NCI-H1417 treated with DMSO at 0.1 percent for 48 hours (cell line): Measurements from ENCODE around the gene EMILIN1.

Source experiments
- DNase-seq: peaks from one replicate; lab custom pipeline; 2025; lab: John Stamatoyannopoulos, UW

Gene EMILIN1

DNA sequence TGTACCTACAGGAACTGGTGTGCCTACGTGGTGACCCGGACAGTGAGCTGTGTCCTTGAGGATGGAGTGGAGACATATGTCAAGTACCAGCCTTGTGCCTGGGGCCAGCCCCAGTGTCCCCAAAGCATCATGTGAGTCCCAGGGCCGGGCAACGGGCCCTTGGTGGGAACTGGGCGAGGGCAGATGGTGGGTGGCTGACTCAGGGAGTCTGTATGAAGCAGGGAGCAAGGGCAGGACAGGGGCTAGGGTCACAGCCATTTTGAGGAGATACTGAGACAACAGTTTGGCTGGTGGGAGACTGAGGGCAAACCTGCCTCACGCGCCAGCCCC, 1.7 kb downstream of the EMILIN1 start:
- no peak for DNase-seq

DNA sequence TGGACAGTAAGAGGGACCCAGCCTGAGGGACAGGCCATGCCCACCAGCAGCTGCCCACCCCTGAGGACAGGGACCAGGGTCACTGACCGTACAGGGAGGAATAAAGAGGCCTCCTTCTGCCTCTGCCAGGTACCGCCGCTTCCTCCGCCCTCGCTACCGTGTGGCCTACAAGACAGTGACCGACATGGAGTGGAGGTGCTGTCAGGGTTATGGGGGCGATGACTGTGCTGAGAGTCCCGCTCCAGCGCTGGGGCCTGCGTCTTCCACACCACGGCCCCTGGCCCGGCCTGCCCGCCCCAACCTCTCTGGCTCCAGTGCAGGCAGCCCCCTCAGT, 2.2 kb downstream of the EMILIN1 start:
- no peak for DNase-seq

DNA sequence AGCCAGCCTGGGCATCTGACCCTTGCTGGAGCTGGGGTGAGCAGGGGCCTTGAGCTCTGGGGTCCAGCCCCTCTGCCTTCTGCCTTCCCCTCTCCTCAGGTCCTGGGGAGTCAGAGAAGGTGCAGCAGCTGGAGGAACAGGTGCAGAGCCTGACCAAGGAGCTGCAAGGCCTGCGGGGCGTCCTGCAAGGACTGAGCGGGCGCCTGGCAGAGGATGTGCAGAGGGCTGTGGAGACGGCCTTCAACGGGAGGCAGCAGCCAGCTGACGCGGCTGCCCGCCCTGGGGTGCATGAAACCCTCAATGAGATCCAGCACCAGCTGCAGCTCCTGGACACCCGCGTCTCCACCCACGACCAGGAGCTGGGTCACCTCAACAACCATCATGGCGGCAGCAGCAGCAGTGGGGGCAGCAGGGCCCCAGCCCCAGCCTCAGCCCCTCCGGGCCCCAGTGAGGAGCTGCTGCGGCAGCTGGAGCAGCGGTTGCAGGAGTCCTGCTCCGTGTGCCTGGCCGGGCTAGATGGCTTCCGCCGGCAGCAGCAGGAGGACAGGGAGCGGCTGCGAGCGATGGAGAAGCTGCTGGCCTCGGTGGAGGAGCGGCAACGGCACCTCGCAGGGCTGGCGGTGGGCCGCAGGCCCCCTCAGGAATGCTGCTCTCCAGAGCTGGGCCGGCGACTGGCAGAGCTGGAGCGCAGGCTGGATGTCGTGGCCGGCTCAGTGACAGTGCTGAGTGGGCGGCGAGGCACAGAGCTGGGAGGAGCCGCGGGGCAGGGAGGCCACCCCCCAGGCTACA, 3.8 kb downstream of the EMILIN1 start:
- DNase-seq = no peak

DNA sequence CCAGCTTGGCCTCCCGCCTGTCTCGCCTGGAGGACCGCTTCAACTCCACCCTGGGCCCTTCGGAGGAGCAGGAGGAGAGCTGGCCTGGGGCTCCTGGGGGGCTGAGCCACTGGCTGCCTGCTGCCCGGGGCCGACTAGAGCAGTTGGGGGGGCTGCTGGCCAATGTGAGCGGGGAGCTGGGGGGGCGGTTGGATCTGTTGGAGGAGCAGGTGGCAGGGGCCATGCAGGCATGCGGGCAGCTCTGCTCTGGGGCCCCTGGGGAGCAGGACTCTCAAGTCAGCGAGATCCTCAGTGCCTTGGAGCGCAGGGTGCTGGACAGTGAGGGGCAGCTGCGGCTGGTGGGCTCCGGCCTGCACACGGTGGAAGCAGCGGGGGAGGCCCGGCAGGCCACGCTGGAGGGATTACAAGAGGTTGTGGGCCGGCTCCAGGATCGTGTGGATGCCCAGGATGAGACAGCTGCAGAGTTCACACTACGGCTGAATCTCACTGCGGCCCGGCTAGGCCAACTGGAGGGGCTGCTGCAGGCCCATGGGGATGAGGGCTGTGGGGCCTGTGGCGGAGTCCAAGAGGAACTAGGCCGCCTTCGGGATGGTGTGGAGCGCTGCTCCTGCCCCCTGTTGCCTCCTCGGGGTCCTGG, 4.5 kb downstream of the EMILIN1 start:
- no peak for DNase-seq

DNA sequence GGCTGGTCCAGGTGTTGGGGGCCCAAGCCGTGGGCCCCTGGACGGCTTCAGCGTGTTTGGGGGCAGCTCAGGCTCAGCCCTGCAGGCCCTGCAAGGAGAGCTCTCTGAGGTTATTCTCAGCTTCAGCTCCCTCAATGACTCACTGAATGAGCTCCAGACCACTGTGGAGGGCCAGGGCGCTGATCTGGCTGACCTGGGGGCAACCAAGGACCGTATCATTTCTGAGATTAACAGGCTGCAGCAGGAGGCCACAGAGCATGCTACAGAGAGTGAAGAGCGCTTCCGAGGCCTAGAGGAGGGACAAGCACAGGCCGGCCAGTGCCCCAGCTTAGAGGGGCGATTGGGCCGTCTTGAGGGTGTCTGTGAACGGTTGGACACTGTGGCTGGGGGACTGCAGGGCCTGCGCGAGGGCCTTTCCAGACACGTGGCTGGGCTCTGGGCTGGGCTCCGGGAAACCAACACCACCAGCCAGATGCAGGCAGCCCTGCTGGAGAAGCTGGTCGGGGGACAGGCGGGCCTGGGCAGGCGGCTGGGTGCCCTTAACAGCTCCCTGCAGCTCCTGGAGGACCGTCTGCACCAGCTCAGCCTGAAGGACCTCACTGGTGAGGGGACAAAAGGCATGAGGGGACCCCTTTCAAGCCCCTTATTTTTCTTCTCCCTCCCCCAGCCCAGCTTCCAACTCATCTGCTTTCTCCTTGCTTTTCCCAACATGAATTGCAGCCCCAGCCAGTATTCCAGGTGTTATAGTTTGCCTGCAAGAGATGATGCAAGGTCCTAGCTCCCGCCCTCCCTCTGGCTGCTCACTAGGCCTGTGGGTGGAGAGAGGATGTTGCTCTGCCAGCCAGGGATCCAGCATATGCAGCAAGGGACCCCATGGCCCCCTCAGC, 5.2 kb downstream of the EMILIN1 start:
- no peak for DNase-seq

DNA sequence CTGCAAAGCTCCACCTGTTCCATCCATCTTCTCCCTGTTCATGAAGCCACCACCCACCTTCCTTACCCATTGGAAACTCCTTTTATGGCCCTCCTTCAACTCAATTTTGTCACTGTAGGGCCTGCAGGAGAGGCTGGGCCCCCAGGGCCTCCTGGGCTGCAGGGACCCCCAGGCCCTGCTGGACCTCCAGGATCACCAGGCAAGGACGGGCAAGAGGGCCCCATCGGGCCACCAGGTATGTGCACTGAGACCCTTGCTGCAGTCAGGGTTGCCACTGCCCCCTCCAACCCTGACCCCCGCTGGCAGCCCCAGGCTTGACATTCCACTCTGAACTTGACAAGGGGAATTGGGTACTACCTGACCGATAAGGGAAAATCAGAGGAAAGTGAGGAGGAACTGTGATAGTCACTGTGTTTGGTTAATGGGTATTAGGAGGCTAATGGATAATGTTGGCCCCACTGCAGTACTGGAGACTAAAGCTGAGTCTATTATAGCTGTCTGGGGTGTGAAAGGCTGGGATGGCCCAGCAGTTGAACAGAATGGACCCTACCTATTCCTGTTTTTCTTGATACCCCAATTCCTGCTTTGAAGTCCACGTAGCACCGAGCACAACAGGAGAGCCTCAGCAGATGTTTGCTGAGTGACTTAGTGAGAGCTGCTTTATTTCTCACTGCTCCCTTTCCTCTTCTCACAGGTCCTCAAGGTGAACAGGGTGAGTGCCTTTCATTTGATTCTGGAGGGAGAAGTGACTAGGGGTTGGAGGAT, 6.1 kb downstream of the EMILIN1 start:
- DNase-seq = no peak

DNA sequence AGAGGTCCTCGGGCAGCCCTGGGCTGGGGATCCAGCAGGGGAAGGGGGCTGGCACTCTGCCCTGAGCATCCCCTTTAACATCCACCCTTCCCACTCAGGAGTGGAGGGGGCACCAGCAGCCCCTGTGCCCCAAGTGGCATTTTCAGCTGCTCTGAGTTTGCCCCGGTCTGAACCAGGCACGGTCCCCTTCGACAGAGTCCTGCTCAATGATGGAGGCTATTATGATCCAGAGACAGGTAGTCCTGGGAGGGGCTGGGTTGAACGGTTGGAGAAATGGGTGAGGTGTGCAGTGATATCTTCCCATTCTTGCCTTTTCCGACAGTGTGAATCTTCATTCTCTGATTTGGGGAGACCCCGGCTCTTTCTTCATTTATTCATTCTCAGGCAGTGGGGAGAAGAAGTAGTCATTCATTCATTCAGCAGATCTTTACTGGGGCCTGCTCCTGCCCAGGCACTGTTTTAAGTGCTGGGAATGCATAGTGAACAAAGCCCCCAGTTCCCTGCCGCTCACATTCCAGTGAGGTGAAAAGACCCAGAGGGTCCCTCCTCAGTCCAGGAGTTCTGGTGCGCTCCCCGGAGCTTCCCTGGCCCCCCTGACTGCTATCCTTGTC, 6.8 kb downstream of the EMILIN1 start:
- DNase-seq = no peak

DNA sequence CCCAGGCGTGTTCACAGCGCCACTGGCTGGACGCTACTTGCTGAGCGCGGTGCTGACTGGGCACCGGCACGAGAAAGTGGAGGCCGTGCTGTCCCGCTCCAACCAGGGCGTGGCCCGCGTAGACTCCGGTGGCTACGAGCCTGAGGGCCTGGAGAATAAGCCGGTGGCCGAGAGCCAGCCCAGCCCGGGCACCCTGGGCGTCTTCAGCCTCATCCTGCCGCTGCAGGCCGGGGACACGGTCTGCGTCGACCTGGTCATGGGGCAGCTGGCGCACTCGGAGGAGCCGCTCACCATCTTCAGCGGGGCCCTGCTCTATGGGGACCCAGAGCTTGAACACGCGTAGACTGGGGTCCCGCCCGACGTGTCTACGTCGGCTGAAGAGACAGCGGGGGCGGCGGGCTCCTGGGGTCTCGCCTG, 7.3 kb downstream of the EMILIN1 start:
- no peak for DNase-seq

DNA sequence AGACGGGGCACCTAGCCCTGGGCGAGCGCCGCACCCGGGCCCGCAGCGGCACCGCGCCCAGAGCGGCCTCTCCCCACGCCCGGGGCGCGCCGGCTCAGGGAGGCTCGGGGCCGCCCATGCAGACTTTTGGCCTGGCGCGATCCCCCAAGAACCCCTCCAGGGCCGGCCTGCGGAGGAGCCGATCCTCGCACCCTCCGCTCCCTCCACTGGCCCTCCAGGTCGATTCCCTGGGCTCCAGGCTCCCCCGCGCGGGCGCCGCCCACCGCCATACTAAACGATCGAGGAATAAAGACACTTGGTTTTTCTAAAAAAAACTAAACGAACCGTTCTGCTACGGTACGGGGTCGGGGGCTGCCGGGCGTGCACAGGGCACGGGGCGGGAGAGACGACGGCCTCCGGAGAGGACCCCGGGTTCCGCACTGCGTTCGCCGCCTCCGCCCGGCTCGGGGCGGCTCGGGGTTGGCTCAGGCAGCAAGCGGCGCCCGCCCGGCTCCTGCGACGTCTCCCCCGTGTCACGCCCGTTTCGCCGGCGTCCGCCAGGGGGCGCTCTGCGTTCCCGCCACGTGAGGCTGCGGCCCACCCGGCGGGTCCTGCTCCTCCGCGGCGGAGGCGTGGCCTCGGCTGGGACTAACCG, 7.8 kb downstream of the EMILIN1 start:
- peak; percentile 83 for DNase-seq

DNA sequence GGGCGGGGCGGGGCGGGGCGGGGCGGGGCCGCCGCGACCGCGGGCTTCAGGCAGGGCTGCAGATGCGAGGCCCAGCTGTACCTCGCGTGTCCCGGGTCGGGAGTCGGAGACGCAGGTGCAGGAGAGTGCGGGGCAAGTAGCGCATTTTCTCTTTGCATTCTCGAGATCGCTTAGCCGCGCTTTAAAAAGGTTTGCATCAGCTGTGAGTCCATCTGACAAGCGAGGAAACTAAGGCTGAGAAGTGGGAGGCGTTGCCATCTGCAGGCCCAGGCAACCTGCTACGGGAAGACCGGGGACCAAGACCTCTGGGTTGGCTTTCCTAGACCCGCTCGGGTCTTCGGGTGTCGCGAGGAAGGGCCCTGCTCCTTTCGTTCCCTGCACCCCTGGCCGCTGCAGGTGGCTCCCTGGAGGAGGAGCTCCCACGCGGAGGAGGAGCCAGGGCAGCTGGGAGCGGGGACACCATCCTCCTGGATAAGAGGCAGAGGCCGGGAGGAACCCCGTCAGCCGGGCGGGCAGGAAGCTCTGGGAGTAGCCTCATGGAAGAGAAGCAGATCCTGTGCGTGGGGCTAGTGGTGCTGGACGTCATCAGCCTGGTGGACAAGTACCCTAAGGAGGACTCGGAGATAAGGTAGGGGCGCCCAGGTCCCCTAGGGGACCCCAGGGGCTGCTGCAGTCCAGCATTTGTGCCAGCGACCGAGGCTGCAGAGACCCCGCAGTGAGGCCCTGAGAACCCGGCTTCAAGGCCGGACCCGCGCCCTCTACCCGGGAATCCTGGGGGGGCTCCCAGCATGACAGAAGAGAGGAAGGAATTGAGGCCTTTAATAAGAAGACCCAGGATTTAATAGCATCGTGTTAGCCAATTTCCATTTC, 8.5 kb downstream of the EMILIN1 start, which contains the start of gene KHK:
TSS of gene KHK (plus strand) at position 49 of the 870 bp plus-strand sequence. CDS start at position 537, 488 bp downstream.
- DNase-seq = peak; percentile 51

DNA sequence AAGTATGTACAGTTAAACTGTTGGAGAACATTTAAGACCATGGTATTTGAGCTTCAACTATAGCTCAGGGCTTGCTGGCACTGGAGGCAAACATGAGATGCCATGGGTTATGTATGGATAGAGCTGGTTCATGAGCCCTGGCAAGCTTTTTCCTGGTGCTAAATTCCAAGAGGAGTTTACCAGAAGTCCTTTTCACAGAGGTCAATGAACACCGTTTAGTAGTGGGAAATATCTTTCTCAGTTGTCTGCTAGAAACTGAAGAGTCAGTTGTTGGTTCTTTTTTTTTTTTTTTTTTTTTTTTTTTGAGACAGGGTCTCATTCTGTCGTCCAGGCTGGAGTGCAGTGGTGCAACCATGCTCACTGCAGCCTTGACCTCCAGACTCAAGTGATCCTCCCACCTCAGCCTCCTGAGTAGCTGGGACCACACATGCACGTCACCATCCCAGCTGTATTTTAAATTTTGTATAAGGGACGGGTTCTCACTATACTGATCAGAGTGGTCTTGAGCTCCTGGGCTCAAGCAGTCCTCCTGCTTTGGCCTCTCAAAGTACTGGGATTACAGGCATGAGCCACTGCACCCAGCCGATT, 9.5 kb downstream of the EMILIN1 start:
- no peak for DNase-seq

DNA sequence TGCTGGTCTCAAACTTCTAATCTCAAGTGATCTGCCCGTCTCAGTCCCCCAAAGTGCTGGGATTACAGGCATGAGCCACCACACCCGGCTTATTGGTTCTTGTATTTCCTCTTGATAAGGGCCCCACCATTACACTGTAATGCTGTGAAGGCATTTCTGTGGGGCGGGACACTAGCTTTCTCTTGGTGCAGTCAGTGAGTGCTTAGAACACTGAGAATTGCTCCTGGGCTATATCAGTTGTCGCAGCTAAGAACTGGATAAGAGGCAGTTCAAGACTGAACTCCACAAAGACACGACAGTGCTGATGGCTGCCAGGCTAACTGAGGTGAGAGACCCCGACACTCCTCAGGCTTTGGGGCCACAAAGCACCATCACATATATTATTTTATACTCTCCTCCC, 10.2 kb downstream of the EMILIN1 start:
- no peak for DNase-seq

DNA sequence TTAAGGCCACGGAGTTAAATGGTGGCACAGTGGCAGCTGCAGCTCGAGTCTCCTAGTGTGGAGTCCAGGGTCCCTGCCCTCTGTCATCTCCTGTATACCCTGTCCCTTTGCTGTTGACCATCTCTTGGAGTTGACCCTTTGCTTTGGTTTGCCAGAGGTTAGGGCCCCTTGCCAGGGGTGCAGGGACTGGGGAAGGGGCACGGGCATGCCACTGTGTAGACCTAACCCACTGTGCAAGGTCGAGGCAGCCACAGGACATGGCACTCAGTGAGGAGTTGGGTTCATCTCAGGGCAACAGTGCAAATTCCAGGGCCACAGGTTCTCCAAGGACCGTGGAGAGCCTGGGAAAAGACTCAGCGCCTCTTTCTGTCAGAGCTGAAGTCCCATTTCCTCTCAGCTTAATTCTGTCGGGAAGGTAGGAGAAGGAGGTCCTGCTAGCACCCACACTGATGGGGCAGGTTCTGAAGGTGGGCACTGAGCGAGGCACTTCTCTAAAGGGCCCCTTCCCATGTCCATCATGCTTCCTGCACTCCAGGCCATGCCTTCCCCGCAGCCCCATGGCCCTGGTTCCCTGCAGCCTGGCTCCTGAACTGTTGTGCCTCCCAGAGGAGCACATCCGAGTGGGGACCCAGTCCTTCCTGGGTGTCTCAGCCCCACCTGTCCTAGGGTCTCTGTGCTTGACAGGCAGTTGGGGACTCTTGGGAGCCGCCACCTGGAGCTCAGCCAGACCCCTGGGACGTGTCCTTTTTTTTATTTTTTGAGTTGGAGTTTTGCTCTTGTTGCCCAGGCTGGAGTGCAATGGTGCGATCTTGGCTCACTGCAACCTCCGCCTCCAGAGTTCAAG, 10.9 kb downstream of the EMILIN1 start:
- no peak for DNase-seq

DNA sequence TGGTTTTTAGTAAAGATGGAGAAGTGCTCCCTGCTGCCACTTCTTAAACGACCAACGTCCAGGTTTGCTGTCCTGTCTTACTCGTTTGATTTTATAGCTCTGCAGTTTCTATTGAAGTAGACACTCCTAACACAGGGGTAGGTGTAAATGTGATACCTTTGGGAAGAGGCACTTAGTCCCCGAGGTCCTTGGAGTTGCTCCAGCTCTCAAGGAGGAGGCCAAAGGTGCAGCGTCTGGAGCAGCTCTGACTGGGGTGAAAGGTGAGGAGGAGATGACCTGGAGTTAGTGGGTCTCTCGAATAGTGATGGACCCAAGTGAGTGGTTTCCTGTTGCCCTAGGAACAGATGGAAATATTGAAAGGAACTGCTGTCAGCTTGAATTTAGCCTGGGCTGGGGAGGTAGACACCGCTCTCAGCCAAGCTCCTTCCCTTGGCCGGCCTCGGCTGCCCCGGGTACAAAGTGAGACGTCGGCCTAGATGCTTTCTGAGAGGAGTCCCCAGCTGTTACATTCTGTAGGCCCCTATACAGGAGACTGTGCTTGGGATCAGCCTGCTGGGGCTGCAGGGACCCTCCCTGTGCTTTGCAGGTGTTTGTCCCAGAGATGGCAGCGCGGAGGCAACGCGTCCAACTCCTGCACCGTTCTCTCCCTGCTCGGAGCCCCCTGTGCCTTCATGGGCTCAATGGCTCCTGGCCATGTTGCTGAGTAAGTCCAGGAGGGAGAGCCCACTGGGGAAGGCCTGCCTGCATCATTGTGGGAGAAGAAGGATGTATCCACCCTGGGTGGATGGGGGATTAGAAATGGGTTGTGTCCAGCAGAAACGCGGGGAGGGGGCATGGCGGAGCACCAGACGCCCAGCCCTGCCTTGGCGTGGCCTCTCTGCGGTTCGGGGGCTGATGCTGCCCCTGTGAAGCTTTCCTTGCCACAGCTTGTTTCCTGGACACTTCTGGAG, 13.6 kb downstream of the EMILIN1 start:
- DNase-seq = no peak

DNA sequence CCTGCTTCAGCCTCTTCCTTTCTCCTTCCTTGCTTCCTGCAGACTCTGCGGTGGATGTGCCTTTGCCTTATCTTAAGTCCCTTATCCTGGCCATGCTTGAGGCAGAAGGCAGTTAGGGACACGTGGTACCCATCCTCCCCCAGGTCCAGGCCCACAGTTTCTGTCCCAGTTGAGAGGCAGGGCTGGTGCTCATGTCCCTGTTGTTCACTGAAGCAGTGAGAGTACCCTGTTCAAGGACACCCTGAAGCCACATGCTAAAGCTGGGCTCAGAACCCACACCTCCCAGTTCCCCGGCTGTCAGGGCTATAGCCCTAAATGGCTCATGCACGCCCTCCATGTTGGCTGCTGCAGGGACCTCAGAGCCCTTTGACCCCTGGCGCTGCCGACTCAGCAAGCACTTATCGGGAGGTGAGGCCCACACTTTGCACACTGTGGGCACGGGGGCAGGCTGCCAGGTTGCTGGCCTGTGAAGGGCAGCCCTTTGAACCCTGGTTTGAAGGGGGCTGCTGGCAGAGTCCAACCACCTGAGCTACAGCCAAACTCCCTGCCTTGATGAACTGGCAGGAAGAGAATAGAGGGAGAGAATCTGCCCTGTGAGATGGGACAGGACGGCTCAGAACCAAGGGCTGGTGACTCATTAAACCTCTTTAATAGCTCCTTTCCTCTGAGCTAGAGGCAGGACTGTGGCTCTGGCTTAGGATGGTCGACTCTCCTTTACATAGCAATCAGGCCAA, 14.4 kb downstream of the EMILIN1 start:
- DNase-seq = no peak

DNA sequence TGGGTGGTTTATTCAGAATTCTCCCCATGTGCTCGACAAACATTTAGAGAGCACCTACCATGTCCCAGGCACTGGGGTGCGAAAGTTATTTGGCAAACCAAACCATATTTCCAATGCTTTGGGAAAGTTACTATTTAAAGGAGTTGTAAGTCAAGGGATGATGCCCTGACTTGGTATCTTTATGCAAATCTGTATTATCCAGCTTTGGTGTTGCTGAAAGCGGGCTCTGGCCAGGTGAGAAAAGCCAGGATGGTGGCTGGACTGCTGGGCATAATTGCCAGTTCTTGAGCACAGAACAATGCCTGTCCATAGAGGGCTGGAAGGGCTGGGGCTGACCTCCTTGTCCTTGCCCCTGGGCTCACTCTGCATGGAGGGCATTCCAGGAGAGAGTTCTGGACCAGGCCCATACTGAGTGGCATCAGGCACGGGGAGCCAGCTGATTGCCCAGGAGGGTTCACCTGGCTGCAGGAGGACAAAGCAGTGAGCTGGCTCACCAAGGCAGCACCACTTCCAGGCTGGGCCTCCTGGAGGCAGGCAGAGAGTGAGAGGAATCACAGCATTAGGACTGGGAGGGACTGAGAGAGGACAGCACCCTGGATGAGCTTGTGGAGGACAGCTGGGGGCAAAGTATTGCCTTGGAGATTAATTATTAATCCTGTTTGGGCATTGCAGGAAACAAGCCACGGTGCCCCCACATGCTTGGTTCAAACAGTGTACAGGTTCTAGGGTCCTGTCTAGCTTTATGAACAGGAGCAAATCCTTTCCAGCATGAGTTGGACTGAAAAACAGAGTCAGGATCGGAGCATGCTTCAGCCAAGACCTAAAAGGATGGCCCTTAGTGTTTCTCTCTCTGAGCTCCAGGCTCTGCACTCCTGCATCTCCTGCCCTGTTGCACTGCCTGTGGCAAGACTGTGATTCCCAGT, 15.3 kb downstream of the EMILIN1 start:
- no peak for DNase-seq
